ENCODE results near the gene SNW1. TPM values are rescaled to one million over a fixed set of nuclear protein-coding genes. Genes with fewer than 3 reads are reported as not detected.

SNW1 gene
- 50.7 and 54.8 TPM in 2 replicates for total RNA-seq

DNA sequence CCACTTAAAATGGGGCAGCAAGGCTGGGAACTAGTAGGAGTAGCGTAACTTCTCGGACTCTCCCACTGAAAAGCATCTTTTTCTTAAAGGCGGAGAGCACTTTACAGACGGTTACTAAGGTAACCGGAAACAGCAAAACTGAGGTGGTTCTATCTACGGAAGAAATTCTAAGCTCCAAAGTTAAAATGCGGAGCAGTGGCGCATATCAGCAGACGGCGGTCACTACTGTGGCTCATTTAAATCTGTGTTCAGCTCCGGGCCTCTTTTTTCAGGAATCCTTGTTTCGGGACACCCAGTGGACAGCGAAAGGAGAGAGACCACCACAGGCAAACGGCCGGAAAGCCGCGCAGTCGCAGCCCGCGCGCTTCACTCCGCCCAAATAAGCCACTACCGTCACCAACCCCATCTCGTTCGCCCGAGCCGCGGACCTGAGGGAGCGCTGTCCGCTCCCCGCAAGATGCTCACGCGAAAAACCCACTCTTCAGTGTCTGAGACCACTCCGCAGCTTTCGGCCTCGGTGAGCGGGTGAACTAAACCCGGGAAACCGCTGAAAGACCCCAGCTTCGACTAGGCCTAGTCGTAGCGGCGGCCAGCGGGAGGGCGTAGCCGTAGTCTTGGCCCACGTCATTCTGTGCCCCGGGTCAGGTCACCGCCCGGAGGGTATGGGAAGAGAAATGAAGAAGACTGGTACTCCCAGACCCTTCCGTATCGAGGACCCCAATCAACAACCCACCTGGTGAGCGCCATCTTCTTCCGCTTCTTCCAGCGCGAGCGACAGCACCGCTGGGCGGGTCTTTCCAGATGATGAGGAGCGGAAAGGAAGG is at the start of gene SNW1:
SNW1 (minus strand) TSS at position 776 of the 824 bp plus-strand sequence; CDS start at position 747, 29 bp downstream.

DNA sequence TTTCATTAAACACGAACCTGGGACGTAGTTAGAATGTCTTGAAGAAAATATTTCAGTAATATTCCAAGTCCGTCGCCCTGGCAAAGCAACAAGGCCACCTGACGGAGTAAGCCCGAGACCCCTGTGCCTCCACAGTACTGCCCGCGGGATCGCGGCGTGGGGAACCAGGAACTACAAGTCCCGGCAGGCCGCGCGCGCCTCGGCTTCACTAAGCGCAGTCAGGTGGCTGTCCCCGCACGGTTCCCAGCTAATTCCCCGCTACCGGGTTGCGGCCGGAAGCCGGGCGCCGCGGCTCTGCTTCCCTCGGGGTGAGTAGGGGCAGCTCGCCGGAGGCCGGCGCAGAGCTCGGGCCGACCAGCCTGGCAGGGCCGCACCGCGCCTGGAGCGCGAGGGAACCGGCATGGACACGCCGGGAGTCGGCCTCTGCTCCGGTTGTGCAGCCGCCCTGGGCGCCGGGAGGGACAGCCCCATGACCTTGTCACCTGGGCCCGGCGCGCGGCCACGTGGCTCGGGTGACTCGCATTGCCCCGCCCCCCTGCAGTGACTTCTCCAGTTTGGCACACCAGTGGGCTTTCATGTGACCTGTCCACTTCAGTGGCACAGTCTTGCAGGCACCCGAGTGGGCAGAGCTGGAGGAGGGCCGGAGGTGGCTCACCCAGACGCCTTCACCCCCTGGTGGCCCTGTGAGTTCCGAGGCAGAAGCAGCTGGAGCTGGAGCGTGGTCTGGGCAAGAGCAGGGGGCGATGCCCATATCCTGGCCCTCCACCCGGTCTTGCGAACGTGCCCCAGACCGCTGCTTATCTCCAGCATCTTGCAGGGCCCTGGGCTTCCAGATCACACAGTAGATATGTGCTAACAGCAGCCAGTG is 39.1 kb upstream of the SNW1 start, which contains the start of gene ADCK1:
ADCK1 (plus strand) TSS at position 247 of the 868 bp plus-strand sequence. CDS start 18,870 bp downstream, outside the sequence.

DNA sequence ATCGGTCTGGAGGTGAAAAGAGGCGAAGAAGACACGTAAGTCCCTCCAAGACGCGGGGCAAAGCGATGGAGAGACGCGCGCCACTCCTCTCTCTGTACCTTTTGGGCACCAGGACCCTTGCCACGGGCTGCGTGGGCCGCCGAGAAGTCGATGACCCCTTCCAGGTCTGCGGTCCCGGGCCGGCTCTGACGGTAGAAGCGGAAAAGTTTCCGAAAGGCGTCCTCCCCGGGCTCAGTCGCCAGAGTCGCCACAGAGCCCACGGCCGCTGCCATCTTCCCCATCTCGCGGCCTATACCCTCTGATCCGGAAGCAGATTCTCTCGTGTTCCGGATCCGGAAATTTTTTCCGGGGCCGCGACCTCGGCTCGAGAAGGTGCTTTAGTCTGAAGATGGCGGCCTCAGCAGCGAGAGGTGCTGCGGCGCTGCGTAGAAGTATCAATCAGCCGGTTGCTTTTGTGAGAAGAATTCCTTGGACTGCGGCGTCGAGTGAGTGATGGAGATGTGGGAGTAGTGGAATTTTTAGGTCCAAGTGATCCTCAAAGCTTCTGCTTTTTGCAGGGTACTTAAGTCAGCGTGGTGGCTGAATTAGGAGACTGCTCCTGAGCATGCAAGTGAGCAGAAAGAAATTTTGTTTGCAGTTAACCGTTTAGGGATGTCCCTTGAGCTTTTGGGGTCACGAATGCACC is 53.1 kb downstream of the SNW1 start, which contains the start of the genes ALKBH1 and SLIRP:
ALKBH1 (minus strand) TSS at position 300 of the 685 bp plus-strand sequence; CDS start at position 281, 19 bp downstream.
SLIRP (plus strand) TSS at position 380 of the 685 bp plus-strand sequence; CDS start at position 389, 9 bp downstream.

Other genes with a start within 250 kb of the SNW1 start
- 37.7 and 41.8 TPM in 2 replicates for gene SPTLC2, start 144.5 kb downstream of the SNW1 start, total RNA-seq
- gene ALKBH1, start 53.1 kb downstream of the SNW1 start, total RNA-seq, result 7.8 TPM in 2 replicates
- 168 and 234 TPM in 2 replicates for gene SLIRP, start 53.1 kb downstream of the SNW1 start, total RNA-seq
- 2.2 and 2.9 TPM in 2 replicates for gene ADCK1, start 39.0 kb upstream of the SNW1 start, total RNA-seq